Activated gamma-delta T cell treated with Interleukin-2 at 50 U/mL for 16 hours (primary cell): ENCODE data around the gene FZD10.

Source experiments
- DNase-seq: peaks from one replicate; pipeline ENCODE4 v3.0.0-alpha.2; 2020

The FZD10 gene

DNA sequence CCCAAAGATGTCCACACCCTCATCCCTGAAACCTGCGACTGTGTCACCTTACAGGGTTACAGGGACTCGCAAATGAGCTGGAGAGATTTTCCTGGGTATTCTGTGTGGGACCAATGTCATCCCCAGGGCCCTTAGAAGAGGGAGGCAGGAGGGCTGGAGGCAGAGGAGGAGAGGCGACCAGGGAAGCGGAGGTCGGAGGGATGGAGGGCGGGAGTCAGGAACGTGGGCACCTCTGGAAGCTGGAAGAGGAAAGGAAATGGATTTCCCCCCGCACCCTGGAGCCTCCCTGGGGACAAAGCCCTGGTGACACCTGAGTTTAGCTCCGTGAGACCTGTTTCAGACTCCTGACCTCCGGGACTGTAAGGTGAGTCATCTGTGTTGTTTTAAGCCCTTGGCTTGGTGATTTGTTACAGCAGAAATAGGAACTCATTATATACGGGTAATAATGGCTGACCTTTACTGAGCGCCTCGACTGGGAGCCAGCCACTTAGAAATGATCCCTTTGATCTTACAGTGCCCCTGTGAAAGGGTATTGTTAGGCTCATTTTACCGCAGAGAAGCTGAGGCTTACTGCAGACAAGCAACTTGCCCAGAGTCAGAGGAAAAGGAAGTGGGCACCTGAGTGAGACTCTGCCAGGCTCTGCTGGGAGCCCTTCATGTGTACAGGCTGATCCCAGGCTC is 29.3 kb upstream of the FZD10 start:
- DNase-seq: no peak

DNA sequence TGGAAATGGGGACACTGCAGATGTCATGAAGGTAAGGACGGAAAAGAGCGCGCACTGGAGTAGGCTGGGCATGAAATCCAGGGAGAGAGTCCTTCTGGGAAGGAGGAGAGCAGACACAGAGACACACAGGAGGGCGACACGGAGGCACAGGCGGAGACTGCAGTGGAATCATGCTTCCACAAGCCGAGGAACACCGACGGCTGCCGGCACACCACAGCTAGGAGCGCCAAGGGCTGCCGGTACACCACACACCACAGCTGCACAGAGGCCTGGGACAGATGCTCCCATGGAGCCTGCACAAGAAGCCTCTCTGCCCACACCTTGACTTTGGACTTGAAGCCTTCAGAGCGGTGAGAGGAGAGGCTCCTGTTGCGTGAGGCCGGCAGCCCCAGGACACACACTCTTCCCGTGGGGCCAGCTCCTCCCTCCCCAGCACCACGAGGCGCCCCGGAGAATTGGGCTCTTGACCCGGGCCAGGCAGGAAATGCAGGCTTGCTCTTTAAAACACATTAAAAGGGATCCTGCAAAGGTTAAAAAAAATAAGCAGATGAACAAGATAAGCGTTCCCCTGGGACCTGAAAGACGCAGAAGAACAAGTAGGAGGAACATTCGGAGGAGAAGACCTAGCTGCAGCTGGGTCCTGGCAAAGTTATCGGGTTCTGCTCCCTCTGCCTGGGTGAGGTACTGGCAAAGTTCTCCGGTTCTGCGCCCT is 28.3 kb upstream of the FZD10 start:
- DNase-seq: no peak

GRCh38 chr12:130134563-130134915 is 27.7 kb upstream of the FZD10 start:
- DNase-seq: no peak

DNA sequence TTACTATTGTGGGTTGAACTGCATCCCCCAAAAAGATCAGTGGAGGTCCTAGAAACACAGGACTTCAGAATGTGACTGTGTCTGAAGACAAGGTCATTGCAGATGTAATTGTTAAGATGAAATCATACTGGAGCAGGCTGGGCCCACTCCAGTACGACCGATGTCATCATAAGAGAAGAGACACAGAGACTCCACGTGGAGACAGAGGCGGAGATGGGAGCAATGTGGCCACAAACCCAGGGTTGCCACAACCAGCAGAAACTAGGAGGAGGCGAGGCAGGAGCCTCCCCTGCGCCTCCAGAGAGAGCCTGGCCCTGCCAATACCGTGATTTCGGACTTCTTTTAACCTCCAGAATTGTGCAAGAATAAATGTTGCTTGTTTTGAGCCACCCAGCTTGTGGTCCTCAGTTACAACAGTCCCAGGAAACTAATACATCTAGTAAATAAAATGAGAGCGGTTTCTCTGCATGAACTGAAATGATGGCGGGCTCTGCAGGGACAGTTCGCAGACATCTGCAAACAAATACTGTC is 25.7 kb upstream of the FZD10 start:
- no peak for DNase-seq

GRCh38 chr12:130137040-130138018 is 24.9 kb upstream of the FZD10 start:
- DNase-seq: no peak

DNA sequence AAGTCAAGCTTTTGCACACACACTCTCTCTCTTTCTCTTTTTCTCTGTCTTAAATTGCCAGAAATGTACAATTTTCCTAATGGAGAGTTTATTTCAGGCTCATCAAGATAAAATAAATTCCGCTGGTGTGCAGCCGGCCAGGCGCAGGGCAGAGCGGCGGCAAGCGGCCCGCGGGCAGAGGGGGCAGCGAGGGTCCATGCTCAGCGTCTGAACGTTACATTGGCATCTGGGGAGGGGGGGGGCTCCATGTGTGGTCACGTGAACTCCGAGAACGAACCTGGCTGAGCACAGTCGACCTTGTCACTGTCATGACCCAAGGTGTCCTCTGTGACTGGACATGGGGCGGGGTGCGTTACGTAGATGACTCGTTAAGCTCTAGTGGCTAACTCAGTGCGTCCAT is 23.8 kb upstream of the FZD10 start:
- DNase-seq: no peak

GRCh38 chr12:130139567-130140421 is 22.5 kb upstream of the FZD10 start:
- no peak for DNase-seq

DNA sequence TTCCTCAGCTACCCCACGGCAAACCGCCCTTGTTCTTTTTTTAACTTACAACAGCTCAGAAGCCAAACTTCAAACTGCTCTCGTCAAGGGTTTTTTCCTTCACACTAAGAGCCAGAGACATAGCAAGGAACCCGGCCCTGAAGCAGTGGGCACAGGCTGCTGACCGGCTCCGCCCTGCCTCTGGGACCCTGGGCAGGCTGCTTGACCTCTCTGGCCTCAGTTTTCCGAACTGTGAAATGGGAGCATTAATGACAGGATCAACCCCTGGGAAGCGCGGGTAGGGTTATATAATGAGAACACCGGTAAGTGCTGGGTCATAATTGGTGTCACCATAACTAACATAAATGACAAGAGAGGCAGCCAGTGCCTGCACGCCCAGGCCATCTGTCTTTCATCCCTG is 21.2 kb upstream of the FZD10 start:
- DNase-seq: no peak

DNA sequence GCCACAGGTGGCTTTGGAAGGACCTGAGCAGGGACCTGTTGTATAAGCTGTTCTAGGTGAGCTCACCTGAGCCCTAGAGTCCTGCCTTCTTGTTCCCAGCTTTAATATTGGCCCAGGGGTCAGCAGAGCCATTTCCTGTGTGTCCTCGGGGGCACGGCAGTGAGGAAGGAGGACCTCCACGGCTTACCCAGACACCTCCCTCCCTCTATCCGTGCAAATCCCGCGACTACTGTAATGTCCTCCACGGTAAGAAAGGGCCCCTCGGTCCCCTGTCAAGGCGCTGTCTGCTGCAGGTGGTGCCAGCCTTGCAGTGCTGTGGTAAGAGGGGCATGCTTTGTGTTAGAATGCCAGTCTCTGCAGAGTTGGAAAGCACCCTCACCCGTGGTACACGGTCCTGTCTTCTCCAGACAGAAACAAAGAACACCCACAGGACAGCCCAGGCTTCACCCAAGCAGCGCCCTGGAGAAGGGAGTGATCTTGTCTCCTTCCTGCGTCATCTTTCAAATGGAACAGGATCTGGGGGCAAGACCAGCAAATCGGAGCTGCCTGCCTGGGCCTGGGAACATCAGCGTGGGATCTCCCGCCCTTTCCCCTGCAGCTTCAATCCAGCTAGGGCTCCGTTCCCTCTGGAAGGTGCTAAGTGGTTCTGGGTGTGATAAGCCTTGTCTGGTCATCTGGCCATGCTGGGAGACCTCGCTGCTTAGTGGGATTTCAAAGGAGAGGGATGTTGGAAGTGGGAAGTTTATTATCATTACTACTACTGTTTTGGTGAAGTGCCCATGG is 20.2 kb upstream of the FZD10 start:
- no peak for DNase-seq

DNA sequence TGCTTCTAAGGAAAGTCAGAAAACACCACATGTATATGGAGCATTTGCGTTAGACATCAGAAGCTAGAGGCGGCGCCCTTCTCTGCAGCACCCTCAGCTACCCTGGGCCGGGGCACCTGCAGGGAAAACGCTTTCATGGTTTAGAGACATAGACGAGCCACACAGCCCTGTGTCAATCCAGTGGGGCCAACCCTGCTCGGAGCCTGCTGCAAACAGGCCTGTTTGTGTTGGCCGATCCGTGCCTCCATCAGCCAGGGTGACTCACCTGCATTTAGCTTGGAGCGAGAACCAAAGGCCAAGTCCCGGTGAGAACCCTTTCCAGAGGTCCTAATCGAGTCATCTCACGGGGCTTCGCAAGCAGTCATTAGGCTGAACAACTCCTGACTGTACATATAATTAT is 19.5 kb upstream of the FZD10 start:
- DNase-seq: no peak

- no peak for DNase-seq
These were observed 19.1 kb upstream of the FZD10 start for GRCh38 chr12:130143136-130143535.

DNA sequence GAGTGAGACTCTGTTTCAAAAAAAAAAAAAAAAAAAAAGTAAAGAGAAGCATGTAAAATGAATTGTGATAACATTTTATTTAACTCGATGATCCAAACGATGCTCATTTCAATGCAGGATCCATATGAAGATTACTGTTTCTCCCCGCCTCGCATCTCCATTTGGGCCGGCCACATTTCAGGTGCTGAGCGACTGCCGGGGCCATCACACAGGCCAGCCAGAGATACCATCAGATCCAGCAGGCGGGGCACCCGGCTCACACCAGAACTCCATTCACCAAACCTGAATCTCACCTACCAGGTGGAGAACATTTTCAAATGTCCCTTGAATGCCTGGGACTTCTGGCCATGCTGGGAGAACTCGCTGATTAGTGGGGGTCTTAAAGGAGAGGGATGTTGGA is 18.0 kb upstream of the FZD10 start:
- DNase-seq: no peak

GRCh38 chr12:130145731-130146130 is 16.5 kb upstream of the FZD10 start:
- no peak for DNase-seq

GRCh38 chr12:130146176-130146931 is 15.9 kb upstream of the FZD10 start:
- no peak for DNase-seq

GRCh38 chr12:130147875-130148596 is 14.2 kb upstream of the FZD10 start:
- no peak for DNase-seq

- DNase-seq: no peak
These were observed 10.4 kb upstream of the FZD10 start for GRCh38 chr12:130151846-130152245.

GRCh38 chr12:130152386-130152785 is 9.9 kb upstream of the FZD10 start:
- DNase-seq: no peak

DNA sequence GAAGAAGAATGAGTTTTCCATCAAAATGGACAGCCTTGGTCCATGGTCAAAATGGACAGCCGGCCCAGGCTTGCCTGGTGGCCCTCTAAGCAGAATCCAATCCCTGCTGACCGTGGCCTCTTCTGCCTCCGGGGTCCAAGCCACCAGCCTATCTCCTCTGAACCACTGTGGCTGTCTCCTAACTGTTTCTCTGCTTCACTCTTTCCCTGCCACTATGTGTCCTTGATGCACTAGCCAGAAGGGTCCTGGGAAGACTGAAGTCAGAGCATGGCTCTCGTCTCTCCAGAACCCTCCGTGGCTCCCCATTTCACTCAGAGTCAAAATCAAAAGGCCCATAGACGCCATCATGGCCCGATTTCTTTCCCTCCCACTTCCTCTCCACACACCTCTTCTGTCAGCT is 8.5 kb upstream of the FZD10 start:
- no peak for DNase-seq

DNA sequence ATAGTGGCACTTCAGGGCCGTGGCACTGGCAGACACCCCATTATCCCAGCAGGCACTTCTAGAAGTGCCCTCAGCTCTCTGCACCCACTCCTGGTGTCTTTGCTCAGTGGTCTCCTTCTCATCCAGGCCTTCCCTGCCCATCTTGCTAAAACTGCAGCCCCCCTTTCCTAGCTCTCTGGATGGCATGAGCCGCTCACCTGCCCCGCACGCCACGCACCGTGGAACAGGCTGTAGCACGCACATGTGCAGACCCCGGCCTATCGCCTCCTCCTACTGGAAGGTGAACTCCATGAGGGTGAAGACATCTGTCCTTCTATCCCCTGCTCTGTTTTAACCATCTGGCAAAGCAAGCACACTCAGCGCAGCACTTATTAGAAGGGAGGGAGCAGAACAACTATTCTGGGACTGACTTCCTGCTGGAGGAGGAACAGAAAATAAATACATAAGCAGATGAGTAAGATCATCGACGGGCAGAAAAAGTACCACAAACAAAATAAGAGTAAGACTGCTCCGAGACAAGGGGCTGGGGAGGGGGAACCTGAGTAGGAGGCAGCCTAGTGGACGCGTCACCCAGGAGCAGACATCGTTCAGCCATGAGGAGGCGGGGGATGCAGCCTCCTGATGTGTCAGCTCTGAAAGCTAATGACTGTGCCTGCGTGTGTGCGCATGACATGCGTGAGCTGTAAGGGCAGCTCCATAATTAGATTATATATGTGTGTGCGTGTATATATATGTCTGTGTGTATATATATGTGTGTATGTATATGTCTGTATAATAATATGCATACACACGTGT is 7.8 kb upstream of the FZD10 start:
- no peak for DNase-seq
